Stomach smooth muscle (tissue), 2 donors: ENCODE measurements around the gene CSNK2A3.

Experiments
- H3K27ac ChIP-seq: one replicate; pipeline ENCODE4 v1.7.0; 2013; ENCODE audit warnings: mild to moderate bottlenecking, low read length, inconsistent platforms
- H3K27me3 ChIP-seq, 2 donors: one replicate each; pipeline ENCODE4 v1.7.0; 2013; ENCODE audit warnings: low read length in 2 of 2; ENCODE audit not compliant: insufficient read depth in 2 of 2, control insufficient read depth in 1 of 2
- H3K36me3 ChIP-seq, 2 donors: one replicate each; pipeline ENCODE4 v1.7.0; 2013; ENCODE audit warnings: low read length in 2 of 2; ENCODE audit not compliant: control insufficient read depth in 2 of 2, insufficient read depth in 2 of 2
- H3K4me1 ChIP-seq: one replicate; pipeline ENCODE4 v1.7.0; 2013; ENCODE audit warnings: low read length; ENCODE audit not compliant: control insufficient read depth, insufficient read depth
- H3K4me3 ChIP-seq, 2 donors: one replicate each; pipeline ENCODE4 v1.7.0; 2013; ENCODE audit warnings: low read length in 2 of 2
- H3K9ac ChIP-seq, 2 donors: one replicate each; pipeline ENCODE4 v1.7.0; 2013; ENCODE audit warnings: low read length in 2 of 2, mild to moderate bottlenecking in 1 of 2
- H3K9me3 ChIP-seq, 2 donors: one replicate each; pipeline ENCODE4 v1.7.0; 2013; ENCODE audit warnings: low read length in 2 of 2; ENCODE audit not compliant: control insufficient read depth in 2 of 2
- donor health status: healthy.
- donor health status: Pancreatic carcinoma.

Gene CSNK2A3

DNA sequence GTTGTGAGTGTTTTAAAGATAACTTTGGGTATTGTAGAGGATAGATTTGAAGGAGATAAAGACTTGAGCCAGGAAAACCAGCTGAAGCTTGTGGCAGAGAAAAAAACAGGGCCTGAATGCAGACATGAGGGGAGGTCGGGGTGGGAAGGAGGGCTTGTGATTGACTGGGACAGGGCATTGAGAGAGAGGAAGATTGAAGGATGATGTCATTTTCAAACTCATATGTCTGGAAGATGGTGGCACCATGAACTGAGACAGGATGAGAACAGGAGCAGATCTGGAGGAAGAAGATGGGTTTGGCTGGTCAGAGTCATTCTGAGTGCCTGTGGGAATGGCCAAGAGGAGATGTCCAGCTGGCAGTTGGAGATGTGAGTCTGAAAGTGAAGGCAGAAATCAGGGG, 14.7 kb downstream of the CSNK2A3 start:
- no peaks in the 10 kb centered on the region for H3K36me3 ChIP-seq
- H3K27ac ChIP-seq: no peak overlapping the region
- no peak overlapping the region for H3K4me3 ChIP-seq
- no peaks in the 10 kb centered on the region for H3K9me3 ChIP-seq
- H3K4me1 ChIP-seq: no peaks in the 10 kb centered on the region
- H3K27me3 ChIP-seq: no peaks in the 10 kb centered on the region
- H3K9ac ChIP-seq: no peak overlapping the region

DNA sequence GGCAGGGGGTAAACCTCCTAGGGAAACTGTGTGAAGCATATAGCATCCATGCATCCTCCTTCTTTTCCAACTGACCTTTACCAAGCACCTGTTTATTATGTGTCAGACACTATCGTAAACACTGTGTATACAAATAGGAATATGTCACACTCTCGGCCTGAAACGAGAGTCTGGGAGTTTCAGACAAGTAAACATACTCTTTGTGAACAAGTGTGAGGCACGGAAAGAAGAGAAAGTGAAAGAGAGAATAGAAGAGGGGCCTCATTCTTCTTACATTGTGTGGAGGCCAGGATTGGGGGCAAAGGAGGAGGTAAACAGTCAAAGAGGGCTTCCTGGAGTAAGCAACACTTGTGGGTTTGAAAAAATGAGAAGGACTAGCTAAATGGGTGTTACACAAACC, 16.4 kb downstream of the CSNK2A3 start:
- Histone ChIP-seq H3K27me3 (no peaks in the 10 kb centered on the region), H3K4me3 (no peak overlapping the region), H3K36me3 (peaks cover 0 to 5% of the 10 kb centered on the region in 2 donors), H3K27ac (no peak overlapping the region), H3K9me3 (no peaks in the 10 kb centered on the region), H3K4me1 (no peaks in the 10 kb centered on the region), H3K9ac (no peak overlapping the region)

DNA sequence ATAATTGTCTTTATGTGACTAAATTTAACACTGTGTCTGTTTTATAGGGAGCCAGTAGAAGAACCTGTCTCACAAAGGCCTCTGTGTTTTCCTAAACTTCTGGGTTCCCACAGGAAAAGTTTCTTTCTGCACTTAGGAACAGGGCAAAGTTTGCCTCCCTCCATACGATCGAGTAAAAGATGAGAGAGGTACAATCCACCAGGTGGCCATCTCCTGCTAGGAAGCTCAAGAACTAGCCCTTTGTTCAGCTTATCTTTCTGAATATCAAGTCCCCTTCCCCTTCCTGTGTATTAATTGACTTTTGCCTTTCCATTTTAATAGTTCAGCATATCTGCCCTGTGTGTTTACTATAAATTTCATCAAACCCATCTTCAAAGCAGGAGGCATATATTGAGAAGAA, 18.0 kb downstream of the CSNK2A3 start:
- Histone ChIP-seq H3K27me3 (no peaks in the 10 kb centered on the region), H3K4me1 (no peaks in the 10 kb centered on the region), H3K36me3 (peaks cover 0 to 5% of the 10 kb centered on the region in 2 donors), H3K4me3 (no peak overlapping the region), H3K9me3 (no peaks in the 10 kb centered on the region), H3K9ac (no peak overlapping the region), H3K27ac (no peak overlapping the region)

DNA sequence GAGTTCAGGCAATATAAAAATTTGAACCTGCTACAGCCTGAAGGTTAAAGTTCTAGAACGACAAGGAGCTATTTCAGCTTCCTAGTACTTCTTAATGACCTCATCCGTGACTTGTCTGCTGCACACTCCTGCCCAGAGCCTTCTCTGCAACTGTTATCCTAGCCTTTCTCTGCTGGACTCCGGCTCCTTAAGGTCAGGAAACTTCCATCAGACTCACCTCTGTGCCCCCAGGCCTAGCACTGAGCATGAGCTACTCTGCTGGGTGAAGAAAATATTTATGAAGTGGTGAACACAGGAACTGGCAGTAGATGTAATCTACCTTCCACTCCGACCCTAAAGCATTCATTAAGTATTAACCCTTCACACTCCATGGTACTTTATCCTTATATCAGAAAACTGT, 18.4 kb downstream of the CSNK2A3 start:
- no peaks in the 10 kb centered on the region for H3K9me3 ChIP-seq
- H3K27me3 ChIP-seq: no peaks in the 10 kb centered on the region
- H3K36me3 ChIP-seq: peaks cover 0 to 5% of the 10 kb centered on the region in 2 donors
- no peaks in the 10 kb centered on the region for H3K4me1 ChIP-seq
- no peak overlapping the region for H3K4me3 ChIP-seq
- H3K9ac ChIP-seq: no peak overlapping the region
- H3K27ac ChIP-seq: no peak overlapping the region

DNA sequence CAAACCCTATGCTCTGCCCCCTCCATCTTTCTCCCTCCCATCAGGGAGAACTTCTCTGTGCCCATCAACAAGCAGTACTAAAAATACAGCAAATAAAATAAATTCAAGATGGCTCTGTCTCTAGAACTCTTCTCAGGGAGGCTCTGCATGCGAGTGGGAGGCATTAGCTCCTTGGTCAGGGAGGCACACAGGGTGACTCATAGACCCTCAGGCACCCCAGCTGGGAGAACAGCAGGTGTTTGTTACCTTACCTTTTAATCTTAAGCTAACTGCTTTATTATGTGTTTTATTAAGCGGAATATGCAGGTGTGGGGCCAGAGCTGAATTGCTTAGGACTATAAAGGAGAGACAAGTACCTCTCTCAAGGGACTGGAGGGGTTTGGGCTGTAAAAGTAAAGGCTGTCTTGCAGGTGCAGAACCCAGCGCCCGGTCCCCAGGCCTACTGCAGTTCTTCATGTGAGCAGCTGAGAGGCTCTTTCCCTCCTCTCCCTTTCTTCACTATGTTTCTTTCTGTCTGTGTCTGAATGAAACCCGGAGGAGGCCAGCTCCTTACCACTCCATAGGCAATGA, 20.8 kb downstream of the CSNK2A3 start:
- H3K9me3 ChIP-seq: no peaks in the 10 kb centered on the region
- H3K4me1 ChIP-seq: no peaks in the 10 kb centered on the region
- no peak overlapping the region for H3K27ac ChIP-seq
- no peak overlapping the region for H3K4me3 ChIP-seq
- H3K27me3 ChIP-seq: no peaks in the 10 kb centered on the region
- no peak overlapping the region for H3K9ac ChIP-seq
- H3K36me3 ChIP-seq: peaks cover 0 to 7% of the 10 kb centered on the region in 2 donors

DNA sequence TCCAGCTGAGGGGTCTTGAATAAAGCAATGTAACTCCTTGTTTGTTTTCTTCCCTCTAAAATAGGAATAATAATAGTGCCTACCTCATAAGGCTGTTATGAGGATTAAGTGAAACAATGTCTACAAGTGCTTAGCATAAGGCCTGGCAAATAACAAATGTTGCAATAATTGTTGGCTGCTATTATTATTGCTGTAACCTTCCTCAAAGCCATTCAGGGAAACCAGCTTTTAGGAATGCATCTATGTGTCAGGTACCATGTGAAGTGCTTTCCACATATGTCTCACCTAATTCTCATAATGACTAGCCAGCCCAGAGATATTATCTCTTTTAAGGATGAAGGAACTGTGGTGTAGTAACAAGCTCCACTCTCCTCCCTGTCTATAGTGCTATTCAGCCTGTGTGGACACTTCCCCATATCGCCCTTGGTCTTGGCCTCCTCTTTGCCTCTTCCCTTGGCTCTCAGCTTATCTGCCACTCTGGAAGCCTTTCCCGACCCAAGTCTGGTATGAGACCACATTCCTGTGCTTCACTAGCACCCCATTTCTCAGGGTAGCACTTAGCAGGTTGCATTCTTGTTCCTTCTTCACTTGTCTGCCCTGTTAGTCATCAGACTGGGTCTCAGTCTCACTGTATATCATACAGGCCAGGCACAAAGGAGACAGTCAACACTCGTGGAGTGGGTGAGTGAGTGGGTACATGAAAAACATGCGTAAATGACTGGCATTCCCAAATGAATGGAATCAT, 23.8 kb downstream of the CSNK2A3 start:
- Histone ChIP-seq H3K36me3 (peaks cover 0 to 12% of the 10 kb centered on the region in 2 donors), H3K9ac (no peak overlapping the region), H3K27ac (no peak overlapping the region), H3K4me3 (no peak overlapping the region), H3K27me3 (no peaks in the 10 kb centered on the region), H3K4me1 (no peaks in the 10 kb centered on the region), H3K9me3 (no peaks in the 10 kb centered on the region)

DNA sequence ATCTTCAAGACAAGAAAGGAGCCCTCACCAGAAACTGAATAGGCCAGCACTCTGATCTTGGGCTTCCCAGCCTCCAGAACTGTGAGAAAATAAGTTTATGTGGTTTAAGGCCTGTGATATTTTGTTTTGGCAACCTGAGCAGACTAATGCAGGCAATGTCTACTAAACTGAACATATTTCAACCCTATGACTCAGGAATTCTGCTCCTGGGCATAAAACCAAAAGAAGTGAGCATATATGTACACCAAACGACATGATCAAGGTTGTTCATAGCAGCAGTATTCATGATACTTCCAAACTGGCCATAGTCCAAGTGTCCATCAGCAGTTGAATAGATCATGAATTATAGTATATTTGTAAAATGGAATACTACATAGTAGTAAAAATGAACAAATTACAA, 29.0 kb downstream of the CSNK2A3 start:
- no peak overlapping the region for H3K4me3 ChIP-seq
- no peaks in the 10 kb centered on the region for H3K9me3 ChIP-seq
- H3K9ac ChIP-seq: no peak overlapping the region
- H3K27ac ChIP-seq: no peak overlapping the region
- H3K27me3 ChIP-seq: no peaks in the 10 kb centered on the region
- peaks cover 0 to 7% of the 10 kb centered on the region in 2 donors for H3K36me3 ChIP-seq
- H3K4me1 ChIP-seq: no peaks in the 10 kb centered on the region

DNA sequence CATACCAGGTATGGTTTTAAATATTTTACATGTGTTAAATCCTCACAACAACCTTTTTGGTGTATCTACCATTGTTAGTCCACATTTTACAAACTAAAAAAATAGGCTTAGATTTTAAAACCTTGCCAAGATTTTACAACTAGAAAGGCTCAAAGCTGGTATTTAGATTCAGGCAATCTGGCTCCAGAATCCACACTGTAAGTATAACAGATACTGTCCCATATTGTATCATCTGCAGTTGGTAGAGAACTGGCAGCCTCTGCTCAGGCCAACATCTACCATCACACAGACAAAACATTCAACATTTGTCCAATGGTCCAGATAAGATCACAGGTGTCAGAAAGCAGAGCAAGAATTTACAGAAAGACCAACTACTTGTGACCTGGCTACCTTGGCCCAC, 30.9 kb downstream of the CSNK2A3 start:
- H3K36me3 ChIP-seq: peaks cover 0 to 6% of the 10 kb centered on the region in 2 donors
- no peak overlapping the region for H3K4me3 ChIP-seq
- H3K4me1 ChIP-seq: no peaks in the 10 kb centered on the region
- H3K27me3 ChIP-seq: no peaks in the 10 kb centered on the region
- H3K27ac ChIP-seq: no peak overlapping the region
- no peak overlapping the region for H3K9ac ChIP-seq
- H3K9me3 ChIP-seq: no peaks in the 10 kb centered on the region

DNA sequence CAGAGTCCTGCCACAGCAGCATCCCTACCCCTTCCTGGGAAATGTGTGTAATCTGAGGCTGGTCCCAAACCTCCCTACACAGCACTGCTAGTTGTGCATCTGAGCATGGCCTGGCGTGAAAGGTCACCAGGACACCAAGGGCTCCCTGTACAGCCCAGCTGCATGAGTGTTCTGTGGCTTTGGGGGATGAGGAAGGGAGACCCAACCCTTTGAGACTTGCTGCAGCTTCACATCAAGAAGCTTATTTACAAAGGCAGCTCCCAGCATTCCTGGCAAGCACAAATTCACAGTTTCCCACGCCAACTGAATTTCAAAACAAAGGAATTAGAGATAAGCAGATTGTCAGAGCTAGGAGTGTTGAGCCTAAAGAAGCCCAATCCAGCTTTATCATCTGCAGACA, 32.2 kb downstream of the CSNK2A3 start:
- no peaks in the 10 kb centered on the region for H3K27me3 ChIP-seq
- no peaks in the 10 kb centered on the region for H3K4me1 ChIP-seq
- peaks cover 0 to 2% of the 10 kb centered on the region in 2 donors for H3K36me3 ChIP-seq
- no peaks in the 10 kb centered on the region for H3K9me3 ChIP-seq
- no peak overlapping the region for H3K4me3 ChIP-seq
- H3K27ac ChIP-seq: no peak overlapping the region
- H3K9ac ChIP-seq: no peak overlapping the region

DNA sequence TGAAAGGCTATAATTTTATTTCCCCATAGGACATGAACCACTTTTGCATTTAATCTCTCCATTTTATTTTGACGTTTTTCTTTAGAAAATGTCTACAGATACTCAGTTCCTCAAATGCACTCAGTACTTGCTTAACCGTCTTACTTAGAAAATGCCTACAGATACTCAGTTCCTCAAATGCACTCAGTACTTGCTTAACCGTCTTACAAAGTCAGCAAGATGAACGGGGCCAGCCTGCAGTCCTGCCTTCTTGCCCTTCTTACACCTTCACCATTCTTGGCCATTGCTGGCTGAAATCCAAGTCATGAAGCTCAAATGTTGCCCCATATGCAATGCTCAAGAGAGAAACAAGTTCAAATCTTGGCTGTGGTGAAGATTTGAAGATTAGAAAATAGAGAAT, 34.1 kb downstream of the CSNK2A3 start:
- H3K36me3 ChIP-seq: peaks cover 0 to 2% of the 10 kb centered on the region in 2 donors
- no peak overlapping the region for H3K27ac ChIP-seq
- H3K4me3 ChIP-seq: no peak overlapping the region
- no peaks in the 10 kb centered on the region for H3K27me3 ChIP-seq
- no peak overlapping the region for H3K9ac ChIP-seq
- H3K4me1 ChIP-seq: peaks cover 7% of the 10 kb centered on the region
- H3K9me3 ChIP-seq: no peaks in the 10 kb centered on the region

DNA sequence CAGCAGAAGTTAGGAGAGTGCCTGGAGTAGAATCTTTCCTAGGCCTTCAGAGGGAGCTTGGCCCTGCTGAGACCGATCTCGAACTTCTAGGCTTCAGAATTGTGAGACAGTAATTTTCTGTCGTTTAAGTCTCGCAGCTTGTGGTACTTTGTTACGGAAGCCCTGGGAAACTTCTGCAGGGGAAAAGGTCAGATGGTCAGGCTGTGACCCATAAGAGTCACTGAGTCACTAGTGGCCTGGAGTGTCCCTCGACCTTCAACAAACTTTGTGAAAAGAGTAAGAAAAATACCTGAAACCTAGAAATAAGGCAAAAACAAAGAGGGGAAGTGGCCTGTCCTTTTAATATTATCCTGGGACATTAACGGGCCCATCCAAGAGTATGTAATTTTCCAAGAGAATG, 34.6 kb downstream of the CSNK2A3 start:
- H3K36me3 ChIP-seq: peaks cover 0 to 2% of the 10 kb centered on the region in 2 donors
- no peak overlapping the region for H3K27ac ChIP-seq
- peaks cover 11% of the 10 kb centered on the region for H3K4me1 ChIP-seq
- no peaks in the 10 kb centered on the region for H3K9me3 ChIP-seq
- H3K9ac ChIP-seq: no peak overlapping the region
- H3K27me3 ChIP-seq: no peaks in the 10 kb centered on the region
- H3K4me3 ChIP-seq: no peak overlapping the region
